ENCODE measurements around the gene NHLRC4.

DNA sequence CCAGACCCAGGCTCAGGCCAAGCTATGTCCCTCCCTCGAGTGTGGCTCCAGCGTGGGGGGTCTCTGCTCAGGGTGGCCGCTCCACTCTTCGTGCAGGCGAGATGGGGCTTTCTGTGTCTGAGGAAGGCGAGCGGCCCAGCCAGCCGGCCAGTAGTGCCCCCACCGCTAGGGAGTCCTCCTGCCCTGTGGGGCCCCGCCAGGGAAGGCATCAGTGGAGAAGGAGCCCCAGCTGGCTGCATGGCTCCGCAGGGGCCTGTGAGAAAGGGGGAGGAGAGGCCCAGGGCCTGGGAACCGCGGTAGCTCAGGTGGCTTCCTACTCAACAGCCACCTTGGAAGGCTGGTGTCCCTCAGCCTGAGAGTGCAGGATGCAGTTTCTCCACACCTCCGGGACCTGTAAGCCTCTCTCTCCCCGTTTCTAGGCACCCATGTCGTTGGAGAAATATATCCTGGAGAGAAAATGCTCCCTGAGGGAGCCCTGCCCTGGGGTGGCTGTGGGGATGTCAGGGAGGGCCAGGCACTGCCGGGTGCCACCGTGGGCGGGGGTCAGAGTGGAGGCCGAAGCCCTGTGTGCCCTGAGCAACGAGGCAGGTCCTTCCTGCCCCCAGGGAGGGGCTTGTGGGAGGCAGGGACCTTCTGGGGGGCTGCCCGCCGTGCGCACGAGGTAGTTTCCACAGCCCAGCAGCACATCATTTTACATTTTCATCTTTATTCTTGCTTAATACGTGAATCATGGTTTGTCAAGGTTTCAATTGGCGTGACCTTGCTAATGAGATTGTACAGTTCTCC is 6.3 kb downstream of the NHLRC4 start:
- TF ChIP-seq, protein P1, sequence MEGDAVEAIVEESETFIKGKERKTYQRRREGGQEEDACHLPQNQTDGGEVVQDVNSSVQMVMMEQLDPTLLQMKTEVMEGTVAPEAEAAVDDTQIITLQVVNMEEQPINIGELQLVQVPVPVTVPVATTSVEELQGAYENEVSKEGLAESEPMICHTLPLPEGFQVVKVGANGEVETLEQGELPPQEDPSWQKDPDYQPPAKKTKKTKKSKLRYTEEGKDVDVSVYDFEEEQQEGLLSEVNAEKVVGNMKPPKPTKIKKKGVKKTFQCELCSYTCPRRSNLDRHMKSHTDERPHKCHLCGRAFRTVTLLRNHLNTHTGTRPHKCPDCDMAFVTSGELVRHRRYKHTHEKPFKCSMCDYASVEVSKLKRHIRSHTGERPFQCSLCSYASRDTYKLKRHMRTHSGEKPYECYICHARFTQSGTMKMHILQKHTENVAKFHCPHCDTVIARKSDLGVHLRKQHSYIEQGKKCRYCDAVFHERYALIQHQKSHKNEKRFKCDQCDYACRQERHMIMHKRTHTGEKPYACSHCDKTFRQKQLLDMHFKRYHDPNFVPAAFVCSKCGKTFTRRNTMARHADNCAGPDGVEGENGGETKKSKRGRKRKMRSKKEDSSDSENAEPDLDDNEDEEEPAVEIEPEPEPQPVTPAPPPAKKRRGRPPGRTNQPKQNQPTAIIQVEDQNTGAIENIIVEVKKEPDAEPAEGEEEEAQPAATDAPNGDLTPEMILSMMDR (IDR thresholded peaks at IDR 0.05), result no peak
- no peak for TF ChIP-seq ZFX (IDR thresholded peaks at IDR 0.05; ENCODE audit: borderline replicate concordance)

Measured in 22Rv1 (cell line).